Spleen (tissue), 7 donors: ENCODE measurements around the gene ERGIC2.
"Not testable (repeated sequence)": the region's sequence is repeated elsewhere in the genome, so short reads cannot be mapped to it uniquely, and the experiment has no call there.

Experiments
- CTCF ChIP-seq, 11 experiments: fragments of 200-600 bp in 7 of 11; fragments of 450-650 bp in 4 of 11; sonication (generic) in 4 of 11; IDR thresholded peaks in 8 of 11; conservative IDR thresholded peaks in 3 of 11; 1 replicate in 7 of 11; 2 replicates in 4 of 11; pipeline versions ENCODE4 v1.4.0 to v1.8.0; 2016 to 2021; ENCODE audit warnings: antibody characterized with exemption in 11 of 11, inconsistent platforms in 4 of 11, mild to moderate bottlenecking in 1 of 11
- POLR2A ChIP-seq, 3 donors: fragments of 450-650 bp; IDR thresholded peaks; one replicate each; pipeline ENCODE4 v1.5.1; 2017; ENCODE audit warnings: antibody characterized with exemption in 3 of 3, mild to moderate bottlenecking in 1 of 3
- donor health status: DM: no; HTN: no; CAD: no; lungs with moderate emphysema.
- donor health status: DM: no; HTN: no; CAD: no.
- donor health status: DM: no; HTN: no; CAD: no.

GRCh38 chr12:29386084-29386680 is 5.2 kb upstream of the ERGIC2 start:
- not testable (repeated sequence) for TF ChIP-seq CTCF (IDR thresholded peaks at IDR 0.05 in 8 of 11, conservative IDR thresholded peaks at IDR 0.05 in 3 of 11); POLR2A (IDR thresholded peaks at IDR 0.05)
